Adipose tissue (tissue), 3 donors: Measurements from ENCODE around the gene NLGN2. TPM values are rescaled to one million over a fixed set of nuclear protein-coding genes. Genes with fewer than 3 reads are reported as not detected.

Experiments used
- H3K27ac ChIP-seq: one replicate; pipeline ENCODE4 v1.5.1; 2013; ENCODE audit warnings: low read depth, low read length
- WGBS, 3 donors: extraction: QIAGEN DNeasy Blood & Tissue Kit; methylation state at CpG; one replicate each; pipeline ENCODE4 v1.1.7; 2013; 5-methylcytosine and 5-hydroxymethylcytosine counted together
- polyA plus RNA-seq, 3 donors: library from polyadenylated mRNA; stranded (reverse); fragments of 200-250 nt; gene quantifications; one replicate each; pipeline ENCODE4 v1.2.3, GENCODE V29; 2013
- donor health status: healthy with polysubstance abuse.
- donor health status: Bipolar disorder and iron deficiency.
- donor health status: healthy.

NLGN2 gene
- polyA plus RNA-seq, 3 donors, result 2.9 to 11.4 (median 10.5) TPM

DNA sequence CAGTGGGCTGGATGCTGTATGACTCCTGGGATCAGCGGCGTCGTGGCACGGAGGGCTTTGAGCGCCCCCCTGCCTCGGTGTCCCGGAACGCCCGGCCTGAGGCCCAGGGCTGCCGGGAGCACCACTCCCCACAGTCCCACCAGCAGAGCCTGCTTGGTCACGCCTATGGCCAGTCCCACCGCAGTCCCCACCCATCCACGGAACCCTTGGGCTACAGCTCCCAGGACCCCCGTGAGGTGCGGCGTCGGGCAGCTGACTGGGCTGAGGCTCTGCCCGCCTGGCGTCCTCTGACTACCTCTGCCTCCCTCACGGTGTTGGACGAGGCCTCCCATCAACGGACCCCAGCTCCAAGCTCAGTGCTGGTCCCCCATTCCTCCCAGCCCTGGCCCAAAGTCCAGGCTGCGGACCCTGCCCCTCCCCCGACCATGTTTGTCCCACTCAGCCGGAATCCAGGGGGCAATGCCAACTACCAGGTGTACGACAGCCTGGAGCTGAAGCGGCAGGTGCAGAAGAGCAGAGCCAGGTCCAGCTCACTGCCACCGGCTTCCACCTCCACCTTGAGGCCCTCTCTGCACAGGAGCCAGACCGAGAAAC lies 19.3 kb downstream of the NLGN2 start:
- 88 to 95% (median 92%) methylated on average over 27 to 29 of the region's 29 CpGs for WGBS, 3 donors
- H3K27ac ChIP-seq, result no peak overlapping the region

DNA sequence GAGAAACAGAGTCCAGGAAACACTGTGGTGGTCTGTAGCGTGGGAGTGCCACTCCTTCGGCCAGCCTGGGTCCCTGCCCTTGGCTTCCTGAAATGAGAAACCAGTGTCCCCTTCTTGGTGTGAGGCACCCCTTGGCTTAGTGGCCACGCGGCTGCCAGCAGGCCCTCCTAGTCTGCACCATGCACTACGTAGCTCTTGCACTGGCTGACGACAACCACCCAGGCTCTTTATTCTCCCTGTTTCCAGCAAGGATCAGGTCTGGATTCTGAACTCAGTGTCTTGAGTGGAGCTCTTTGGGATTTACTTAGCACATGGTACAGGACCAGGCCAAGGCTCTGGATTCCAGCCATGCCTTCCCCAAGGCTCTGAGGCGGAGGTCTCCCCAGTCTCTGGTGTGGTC lies 19.9 kb downstream of the NLGN2 start:
- no peak overlapping the region for H3K27ac ChIP-seq
- 86 to 89% (median 88%) methylated on average over 7 of the region's 7 CpGs for WGBS, 3 donors

DNA sequence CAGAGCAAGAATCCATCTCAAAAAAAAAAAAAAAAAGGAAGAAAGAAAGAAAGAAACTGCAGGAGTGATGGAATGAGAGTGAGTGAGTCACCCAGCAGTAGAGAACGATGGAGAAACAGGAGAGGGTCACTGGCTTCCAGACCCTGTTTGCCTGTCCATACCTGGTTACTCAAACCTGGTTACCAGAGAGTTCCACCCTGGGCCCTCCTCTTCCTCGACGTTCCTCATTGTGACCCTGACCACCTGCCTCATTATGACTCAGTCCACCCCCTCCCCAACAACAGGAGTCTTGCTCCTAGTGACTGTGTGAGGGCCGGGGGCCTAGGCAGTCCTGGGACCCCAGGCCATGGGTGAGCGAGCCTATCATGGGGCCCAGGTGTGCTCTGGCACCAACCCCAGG lies 20.9 kb downstream of the NLGN2 start, which contains the start of gene SPEM3:
TSS of gene SPEM3 (plus strand) at position 301 of the 400 bp plus-strand sequence. CDS start at position 347, 46 bp downstream.
- no peak within 1 kb of the TSS for H3K27ac ChIP-seq
- WGBS, 3 donors, result 64 to 72% (median 71%) methylated on average over 5 of the region's 5 CpGs

DNA sequence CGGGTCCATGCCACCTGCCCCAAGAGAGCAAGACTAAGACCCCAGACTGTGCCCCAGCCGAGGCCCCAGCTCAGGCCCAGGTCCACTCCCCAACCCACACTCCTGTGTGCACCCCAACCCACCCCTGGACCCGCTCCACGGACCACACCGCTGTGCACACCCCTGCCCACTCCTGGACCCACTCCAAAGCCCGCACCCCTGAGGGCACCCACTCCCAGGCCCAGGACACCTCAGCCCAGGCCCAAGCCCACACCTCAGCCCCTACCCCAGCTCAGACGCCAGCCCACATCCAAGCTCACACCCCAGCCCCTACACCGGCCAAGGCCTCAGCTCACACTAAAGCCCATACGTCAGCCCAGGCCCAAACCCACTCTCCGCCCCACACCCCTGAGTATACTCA lies 22.1 kb downstream of the NLGN2 start:
- H3K27ac ChIP-seq, result no peak overlapping the region
- WGBS, 3 donors, result 89 to 93% (median 93%) methylated on average over 7 to 10 of the region's 10 CpGs

DNA sequence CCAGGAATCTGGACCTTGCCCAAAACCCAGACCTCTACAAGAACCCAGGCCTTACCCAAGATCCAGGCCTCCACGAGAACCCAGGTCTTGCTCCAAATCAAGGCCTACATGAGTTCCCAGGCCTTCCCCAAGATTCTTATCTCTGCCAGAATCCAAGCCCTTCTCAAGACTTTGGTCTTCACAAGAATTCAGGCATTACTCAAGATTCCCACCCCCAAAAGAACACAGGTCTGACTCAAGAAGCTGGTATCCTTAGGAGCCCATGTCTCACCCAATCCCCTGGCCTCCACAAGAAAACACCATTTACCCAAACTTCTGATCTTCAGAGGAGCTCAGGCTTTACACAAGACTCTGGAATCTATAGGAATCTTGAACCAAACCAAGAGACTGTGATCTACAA lies 23.6 kb downstream of the NLGN2 start:
- no peak overlapping the region for H3K27ac ChIP-seq
- 89 to 95% (median 95%) methylated on average over 1 of the region's 1 CpG for WGBS, 3 donors

DNA sequence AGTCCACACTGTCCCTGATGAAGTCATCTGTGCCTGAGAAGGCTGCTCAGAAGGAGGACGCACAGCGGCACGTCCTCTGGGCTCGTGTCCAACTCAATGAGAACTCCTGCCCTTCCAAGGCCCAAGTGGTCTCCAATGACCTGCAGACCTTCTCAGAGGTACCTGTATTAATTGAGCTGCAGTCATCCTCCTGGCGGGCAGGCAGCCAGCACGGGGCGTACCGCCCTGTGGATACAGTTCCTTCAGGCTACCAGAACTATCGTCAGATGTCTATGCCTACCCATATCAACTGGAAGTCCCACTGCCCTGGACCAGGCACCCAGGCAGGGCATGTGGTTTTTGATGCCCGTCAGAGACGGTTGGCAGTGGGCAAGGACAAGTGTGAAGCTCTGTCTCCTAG lies 24.7 kb downstream of the NLGN2 start:
- WGBS, 3 donors, result 90 to 94% (median 91%) methylated on average over 11 of the region's 11 CpGs
- no peak overlapping the region for H3K27ac ChIP-seq

DNA sequence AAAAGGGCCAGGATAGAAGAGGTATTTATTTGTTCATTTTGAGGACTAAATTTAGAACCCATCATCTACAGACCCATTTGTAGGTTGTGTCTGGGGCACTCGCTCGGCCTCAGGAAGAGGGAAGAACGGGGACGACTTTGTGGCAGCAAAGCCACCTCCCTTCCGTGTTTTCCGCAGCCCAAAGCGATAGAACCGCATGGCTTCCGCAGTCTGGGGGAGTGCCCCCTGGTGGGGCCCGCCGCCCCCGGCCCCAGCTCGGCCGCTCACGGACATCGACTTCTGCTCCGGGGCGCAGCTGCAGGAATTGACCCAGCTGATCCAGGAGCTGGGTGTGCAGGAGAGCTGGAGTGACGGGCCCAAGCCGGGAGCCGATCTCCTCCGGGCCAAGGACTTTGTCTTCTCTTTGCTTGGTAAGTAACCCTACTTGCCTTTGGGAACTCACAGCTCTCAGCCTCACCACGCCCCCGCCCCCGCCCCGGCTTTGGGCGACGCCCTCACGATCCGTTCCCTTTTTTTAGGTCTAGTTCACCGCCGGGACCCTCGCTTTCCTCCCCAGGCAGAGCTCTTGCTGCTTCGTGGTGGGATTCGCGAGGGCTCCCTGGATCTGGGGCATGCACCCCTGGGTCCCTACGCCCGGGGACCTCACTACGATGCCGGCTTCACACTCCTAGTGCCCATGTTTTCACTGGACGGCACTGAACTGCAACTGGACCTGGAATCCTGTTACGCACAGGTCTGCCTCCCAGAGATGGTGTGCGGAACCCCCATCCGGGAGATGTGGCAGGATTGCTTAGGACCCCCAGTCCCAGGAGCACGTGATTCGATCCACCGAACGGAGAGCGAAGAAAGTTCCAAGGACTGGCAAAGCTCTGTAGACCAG lies 28.3 kb downstream of the NLGN2 start:
- no peak overlapping the region for H3K27ac ChIP-seq
- WGBS, 3 donors, result 8 to 10% (median 9%) methylated on average over 48 to 49 of the region's 49 CpGs

DNA sequence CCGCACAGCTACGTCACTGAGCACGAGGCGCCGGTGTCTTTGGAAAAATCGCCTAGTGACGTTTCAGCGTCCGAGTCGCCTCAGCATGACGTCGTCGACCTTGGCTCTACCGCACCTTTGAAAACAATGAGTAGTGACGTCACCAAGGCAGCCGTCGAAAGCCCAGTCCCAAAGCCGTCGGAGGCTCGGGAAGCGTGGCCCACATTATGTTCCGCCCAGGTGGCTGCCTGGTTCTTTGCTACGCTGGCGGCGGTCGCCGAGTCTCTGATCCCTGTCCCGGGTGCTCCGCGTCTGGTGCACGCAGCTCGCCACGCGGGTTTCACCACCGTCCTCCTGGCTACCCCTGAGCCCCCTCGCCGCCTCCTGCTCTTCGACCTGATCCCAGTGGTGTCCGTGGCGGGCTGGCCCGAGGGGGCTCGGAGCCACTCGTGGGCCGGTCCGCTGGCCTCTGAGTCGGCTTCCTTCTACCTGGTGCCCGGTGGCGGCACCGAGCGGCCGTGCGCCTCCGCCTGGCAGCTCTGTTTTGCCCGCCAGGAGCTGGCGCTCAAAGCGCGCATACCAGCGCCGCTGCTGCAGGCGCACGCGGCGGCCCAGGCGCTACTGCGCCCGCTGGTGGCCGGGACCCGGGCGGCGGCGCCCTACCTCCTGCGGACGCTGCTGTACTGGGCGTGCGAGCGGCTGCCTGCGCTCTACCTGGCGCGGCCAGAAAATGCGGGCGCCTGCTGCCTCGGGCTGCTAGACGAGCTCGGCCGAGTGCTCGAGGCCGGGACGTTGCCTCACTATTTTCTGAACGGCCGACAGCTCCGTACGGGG lies 29.1 kb downstream of the NLGN2 start:
- WGBS, 3 donors, result 4 to 9% (median 9%) methylated on average over 74 to 92 of the region's 92 CpGs
- no peak overlapping the region for H3K27ac ChIP-seq

DNA sequence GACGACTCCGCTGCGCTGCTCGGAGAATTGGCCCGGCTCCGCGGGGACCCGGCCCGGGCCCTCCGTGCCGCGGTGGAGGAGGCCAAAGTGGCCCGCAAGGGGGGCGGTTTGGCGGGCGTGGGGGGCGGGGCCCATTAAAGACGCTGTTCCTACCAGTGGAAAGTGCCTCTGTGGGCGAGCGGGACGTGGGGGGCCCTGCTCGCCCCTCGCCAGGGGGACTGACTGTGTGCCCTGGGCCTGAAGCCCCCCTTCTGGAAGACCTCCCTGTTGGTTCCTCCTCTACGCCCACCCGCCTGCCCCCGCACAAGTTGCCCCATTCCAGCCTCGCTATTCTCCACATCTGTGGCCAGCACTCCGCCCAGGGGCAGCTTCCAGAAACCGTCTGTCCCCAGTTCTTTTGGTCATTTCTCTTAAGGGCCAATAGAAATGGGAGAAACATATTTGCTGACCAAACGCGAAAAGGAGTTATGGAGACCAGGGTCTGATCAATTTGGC lies 29.8 kb downstream of the NLGN2 start:
- 29 to 31% (median 30%) methylated on average over 17 to 31 of the region's 31 CpGs for WGBS, 3 donors
- no peak overlapping the region for H3K27ac ChIP-seq

DNA sequence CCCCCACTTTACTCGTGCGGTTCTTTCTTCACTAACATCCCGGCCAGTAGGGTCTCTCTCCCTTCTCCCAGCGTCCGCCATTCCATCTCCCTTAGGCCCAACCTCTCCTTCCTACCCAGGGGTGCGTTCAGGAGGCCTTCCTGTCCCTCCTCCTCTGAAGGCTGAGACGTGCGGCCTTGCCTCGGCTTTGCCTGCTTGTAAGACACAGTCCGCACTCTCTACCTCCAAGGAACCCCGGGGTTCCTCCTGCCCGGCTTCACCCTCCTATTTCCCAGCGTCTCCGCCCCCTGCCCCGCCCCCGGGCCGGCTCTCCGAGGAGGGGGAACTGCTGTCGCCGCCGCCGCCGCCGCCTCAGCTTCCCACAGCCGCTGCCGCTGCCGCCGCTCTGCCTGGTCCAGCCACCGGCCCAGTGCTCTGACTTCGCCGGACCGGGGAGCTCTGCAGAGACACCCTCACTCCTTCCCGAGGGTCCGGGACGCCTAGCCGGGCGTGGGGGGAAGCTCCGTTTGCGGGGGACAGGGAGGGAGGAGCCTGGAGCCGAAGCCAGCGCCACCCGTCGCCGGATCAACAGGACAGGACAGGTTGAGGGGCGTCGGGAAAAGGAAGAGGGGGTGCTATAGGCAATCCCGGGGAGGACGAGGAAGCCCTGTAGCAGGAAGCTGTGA lies 30.4 kb downstream of the NLGN2 start:
- 10 to 50% (median 13%) methylated on average over 47 to 48 of the region's 48 CpGs for WGBS, 3 donors
- H3K27ac ChIP-seq, result no peak overlapping the region

DNA sequence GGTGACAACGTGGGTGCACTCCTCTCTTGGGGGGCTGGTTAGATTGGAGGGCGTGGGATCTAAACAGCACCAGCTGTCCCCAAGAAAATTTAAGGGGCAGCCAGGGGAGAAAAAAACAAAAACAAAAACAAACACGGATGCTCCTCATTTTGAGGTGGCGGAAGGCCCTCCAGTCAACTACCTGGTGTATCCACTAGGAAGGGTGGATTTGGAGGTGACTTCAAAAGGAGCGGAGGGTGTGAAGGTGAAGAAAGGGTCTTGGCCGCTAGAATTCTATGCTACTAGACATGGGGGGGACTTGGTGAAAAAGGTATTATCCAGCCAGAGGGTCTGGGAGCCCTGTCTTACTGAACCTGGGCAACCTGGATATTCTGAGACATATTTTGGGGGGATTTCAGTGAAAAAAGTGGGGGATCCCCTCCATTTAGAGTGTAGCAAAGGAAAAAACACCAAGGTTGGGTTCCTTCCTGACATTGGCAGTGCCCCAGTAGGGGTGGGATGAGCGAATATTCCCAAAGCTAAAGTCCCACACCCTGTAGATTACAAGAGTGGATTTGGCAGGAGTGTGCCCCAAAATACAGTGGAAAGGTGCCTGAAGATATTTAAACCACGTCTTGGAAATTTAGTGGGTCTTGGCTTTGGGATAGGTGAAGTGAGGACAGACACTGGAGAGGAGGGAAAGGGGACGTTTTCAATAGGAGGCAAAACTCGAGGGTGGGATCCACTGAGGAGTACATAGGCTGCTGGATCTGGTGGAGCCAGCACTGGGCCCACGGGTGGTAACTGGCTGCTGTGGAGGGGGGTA lies 31.2 kb downstream of the NLGN2 start:
- no peak overlapping the region for H3K27ac ChIP-seq
- 45 to 68% (median 46%) methylated on average over 11 of the region's 11 CpGs for WGBS, 3 donors

DNA sequence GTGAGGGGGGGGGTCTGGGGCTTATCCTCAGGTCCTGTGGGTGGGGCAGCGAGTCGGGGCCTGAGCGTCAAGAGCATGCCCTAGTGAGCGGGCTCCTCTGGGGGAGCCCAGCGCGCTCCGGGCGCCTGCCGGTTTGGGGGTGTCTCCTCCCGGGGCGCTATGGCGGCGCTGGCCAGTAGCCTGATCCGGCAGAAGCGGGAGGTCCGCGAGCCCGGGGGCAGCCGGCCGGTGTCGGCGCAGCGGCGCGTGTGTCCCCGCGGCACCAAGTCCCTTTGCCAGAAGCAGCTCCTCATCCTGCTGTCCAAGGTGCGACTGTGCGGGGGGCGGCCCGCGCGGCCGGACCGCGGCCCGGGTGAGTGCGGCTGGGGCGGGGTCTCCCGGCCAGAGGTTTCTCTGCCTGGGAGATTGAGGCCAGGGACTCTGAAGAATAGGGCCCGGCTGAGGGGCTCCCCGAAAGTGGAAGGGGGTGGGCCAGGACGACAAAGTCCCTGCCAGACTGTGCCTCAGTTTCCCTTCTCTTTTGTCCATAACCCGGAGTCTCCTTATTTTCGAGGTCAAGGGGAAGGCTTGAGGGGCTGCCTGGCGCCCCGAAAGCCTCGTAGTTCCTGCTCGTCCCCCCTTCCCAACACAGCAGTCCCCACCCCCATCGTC lies 31.9 kb downstream of the NLGN2 start, which contains the start of gene FGF11:
TSS of gene FGF11 (plus strand) at position 51 of the 651 bp plus-strand sequence. CDS start at position 160, 109 bp downstream.
- no peak within 1 kb of the TSS for H3K27ac ChIP-seq
- 1 to 5% (median 3%) methylated on average over 38 to 50 of the region's 50 CpGs for WGBS, 3 donors

DNA sequence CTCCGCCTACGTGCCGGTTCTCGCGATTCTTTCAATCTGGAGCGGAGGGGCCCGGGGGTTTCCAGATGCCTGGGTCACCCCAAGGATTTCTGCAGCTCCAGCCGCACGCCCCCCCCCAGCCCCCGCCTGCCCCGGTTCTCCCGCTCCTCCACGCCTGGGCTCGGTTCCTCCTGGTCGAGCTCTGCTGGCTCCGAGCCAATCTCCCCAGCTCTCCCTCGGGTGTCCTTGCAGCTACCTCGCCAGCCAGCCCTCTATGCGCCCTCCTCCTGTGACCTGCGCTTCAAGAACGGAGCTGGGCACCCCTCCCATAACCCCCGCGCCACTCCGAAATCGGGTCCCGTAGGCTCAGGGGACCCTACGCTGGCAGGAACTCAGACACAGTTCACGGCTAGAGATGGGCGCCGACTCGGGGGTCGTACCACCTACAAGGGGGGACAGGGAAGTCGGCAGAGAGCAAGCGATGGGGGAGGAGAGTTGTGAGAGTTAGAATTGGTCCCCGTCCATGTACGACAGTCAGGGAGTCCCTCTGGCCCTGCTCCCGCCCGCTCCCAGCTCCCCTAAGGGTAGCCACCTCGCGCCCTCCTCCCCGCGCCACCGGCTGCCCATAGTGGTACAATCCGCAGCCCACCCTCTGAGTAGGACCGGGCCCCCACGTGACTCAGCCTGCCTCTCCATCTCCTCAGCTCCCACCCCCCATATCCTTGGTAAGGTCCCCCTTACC lies 32.6 kb downstream of the NLGN2 start:
- no peak overlapping the region for H3K27ac ChIP-seq
- 1 to 3% (median 2%) methylated on average over 41 to 46 of the region's 46 CpGs for WGBS, 3 donors

DNA sequence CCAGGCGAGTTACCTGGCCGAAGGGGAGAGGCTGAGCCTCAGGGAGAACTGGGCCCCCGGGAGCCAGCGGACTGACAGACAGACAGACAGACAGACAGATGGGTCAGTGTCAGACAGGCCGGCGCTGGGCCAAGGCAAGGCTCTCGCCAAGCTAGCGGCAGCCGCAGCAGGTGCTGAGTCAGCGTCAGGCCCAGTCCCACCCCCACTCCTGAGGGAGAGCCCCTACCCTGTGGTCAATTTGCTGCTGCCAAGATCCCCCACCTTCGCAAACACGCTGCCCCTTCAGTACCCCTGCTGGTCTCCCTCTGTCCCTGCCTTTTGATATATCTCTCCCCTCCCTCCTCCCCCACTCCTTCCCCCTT lies 33.2 kb downstream of the NLGN2 start:
- 6 to 12% (median 11%) methylated on average over 11 to 12 of the region's 12 CpGs for WGBS, 3 donors

DNA sequence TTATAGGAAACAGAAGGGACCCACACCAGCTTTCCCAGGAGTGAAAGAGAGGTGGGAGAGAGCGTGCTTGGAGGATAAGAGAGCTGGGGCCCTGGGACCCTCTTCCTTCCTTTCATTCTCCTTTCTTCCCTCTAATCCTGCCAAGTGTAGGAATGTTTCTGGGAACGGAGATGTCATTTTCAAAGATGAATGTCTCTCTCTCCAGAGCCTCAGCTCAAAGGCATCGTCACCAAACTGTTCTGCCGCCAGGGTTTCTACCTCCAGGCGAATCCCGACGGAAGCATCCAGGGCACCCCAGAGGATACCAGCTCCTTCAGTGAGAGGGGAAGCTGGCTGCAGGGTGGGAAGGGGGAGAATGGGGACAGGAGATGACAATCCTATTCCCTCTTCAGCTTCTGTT lies 33.6 kb downstream of the NLGN2 start:
- H3K27ac ChIP-seq, result no peak overlapping the region
- 56 to 78% (median 59%) methylated on average over 7 of the region's 7 CpGs for WGBS, 3 donors

More for the DNA sequence above, 33.2 kb downstream of the NLGN2 start:
- H3K27ac ChIP-seq, result no peak overlapping the region

DNA sequence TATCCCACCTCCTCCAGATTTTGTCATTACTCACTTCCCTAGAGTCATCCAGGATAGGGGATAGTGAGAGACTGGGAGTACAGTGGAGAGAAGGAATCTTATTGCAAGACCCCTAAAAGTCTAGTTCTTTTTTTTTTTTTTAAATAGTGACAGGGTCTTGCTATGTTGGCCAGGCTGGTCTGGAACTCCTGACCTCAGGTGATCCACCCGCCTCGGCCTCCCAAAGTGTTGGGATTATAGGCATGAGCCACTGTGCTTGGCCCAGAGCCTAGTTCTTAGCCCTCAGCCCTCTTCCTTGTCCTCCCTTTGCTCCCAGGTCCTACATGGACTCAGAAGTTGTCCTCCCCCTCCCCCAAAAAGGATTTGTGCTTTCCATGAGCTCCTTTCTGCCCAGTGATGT lies 34.5 kb downstream of the NLGN2 start:
- WGBS, 3 donors, result 89 to 100% (median 98%) methylated on average over 2 of the region's 2 CpGs
- H3K27ac ChIP-seq, result no peak overlapping the region
